Fibroblast of lung (primary cell): ENCODE data around the gene NUDT3. TPM values are rescaled to one million over a fixed set of nuclear protein-coding genes. Genes with fewer than 3 reads are reported as not detected.
A peak's percentile ranks its signal among the peaks of the same experiment; 100 is the strongest.
"Not testable (repeated sequence)": the region's sequence is repeated elsewhere in the genome, so short reads cannot be mapped to it uniquely, and the experiment has no call there.

Source experiments
- DNase-seq, 2 donors: peaks; one replicate each; pipeline versions ENCODE4 v3.0.0 to v3.0.0-alpha.2; 2010; ENCODE audit warnings: low read depth in 2 of 2
- H2AFZ ChIP-seq: 2 replicates; pipeline ENCODE4 v1.5.1; 2012; ENCODE audit warnings: low read length, control low read depth, inconsistent platforms
- H3K27ac ChIP-seq: 2 replicates; pipeline ENCODE4 v1.5.1; 2011; ENCODE audit warnings: low read length, control low read depth; ENCODE audit not compliant: insufficient read depth
- H3K27me3 ChIP-seq: 2 replicates; pipeline ENCODE4 v1.5.1; 2011; ENCODE audit warnings: mild to moderate bottlenecking, low read length; ENCODE audit not compliant: control insufficient read depth, insufficient read depth
- H3K36me3 ChIP-seq: 2 replicates; pipeline ENCODE4 v1.5.1; 2011; ENCODE audit warnings: low read length; ENCODE audit not compliant: control insufficient read depth, insufficient read depth
- H3K4me1 ChIP-seq: 2 replicates; pipeline ENCODE4 v1.5.1; 2011; ENCODE audit warnings: low read length; ENCODE audit not compliant: control insufficient read depth, insufficient read depth; ENCODE audit errors: extremely low read depth
- H3K4me2 ChIP-seq: 2 replicates; pipeline ENCODE4 v1.5.1; 2011; ENCODE audit warnings: low read length, control low read depth; ENCODE audit not compliant: insufficient read depth; ENCODE audit errors: extremely low read depth
- H3K4me3 ChIP-seq, 4 experiments: fragments of 200-600 bp in 1 of 4; sonication (generic) in 1 of 4; replicated peaks in 1 of 4; 2 replicates each; pipeline ENCODE4 v1.5.1; 2011 to 2016; ENCODE audit warnings: low read length in 4 of 4, low read depth in 3 of 4, mild to moderate bottlenecking in 3 of 4, control low read depth in 2 of 4, inconsistent platforms in 1 of 4, mixed read lengths in 1 of 4; ENCODE audit not compliant: insufficient read depth in 1 of 4; ENCODE audit errors: control extremely low read depth in 1 of 4
- H3K79me2 ChIP-seq: 2 replicates; pipeline ENCODE4 v1.5.1; 2012; ENCODE audit warnings: mild to moderate bottlenecking, low read length, inconsistent platforms; ENCODE audit not compliant: control insufficient read depth, insufficient read depth
- H3K9ac ChIP-seq: 2 replicates; pipeline ENCODE4 v1.5.1; 2011; ENCODE audit warnings: mild to moderate bottlenecking, low read length, control low read depth; ENCODE audit not compliant: insufficient read depth
- H3K9me3 ChIP-seq: 2 replicates; pipeline ENCODE4 v1.5.1; 2012; ENCODE audit warnings: low read depth, low read length; ENCODE audit not compliant: control insufficient read depth, insufficient read depth
- H4K20me1 ChIP-seq: 2 replicates; pipeline ENCODE4 v1.5.1; 2011; ENCODE audit warnings: low read length; ENCODE audit not compliant: control insufficient read depth, insufficient read depth; ENCODE audit errors: extremely low read depth
- CTCF ChIP-seq, 2 donors: IDR thresholded peaks in 1 of 2; conservative IDR thresholded peaks in 1 of 2; 1 replicate in 1 of 2; 2 replicates in 1 of 2; pipeline ENCODE4 v1.5.1; 2011 to 2012; ENCODE audit warnings: low read length in 2 of 2, control low read depth in 1 of 2, inconsistent platforms in 1 of 2, low read depth in 1 of 2, mild to moderate bottlenecking in 1 of 2
- EZH2 ChIP-seq: IDR thresholded peaks from 2 replicates; pipeline ENCODE4 v1.5.1; 2012; ENCODE audit warnings: low read length, control low read depth, mild to moderate bottlenecking; ENCODE audit errors: missing control alignments
- polyA plus RNA-seq, 2 donors: library from polyadenylated mRNA; depleted of rRNA in 1 of 2; stranded (reverse) in 1 of 2; unstranded in 1 of 2; fragments of >200 nt; gene quantifications; 2 replicates each; pipeline ENCODE4 v1.2.1, GENCODE V29; 2011 to 2012; ENCODE audit warnings: missing spikeins in 1 of 2
- total RNA-seq: library from RNA; depleted of rRNA; stranded (reverse); fragments of >200 nt; gene quantifications from 2 replicates; pipeline ENCODE4 v1.2.1, GENCODE V29; 2014

The NUDT3 gene
- total and polyA plus RNA-seq, 2 donors (not counting 1 experiment from before 2014, with no cell fraction given): 16.0 to 27.4 TPM

- Histone ChIP-seq H3K27ac (no peak overlapping the region), H3K27me3 (no peaks in the 10 kb centered on the region), H3K9ac (no peak overlapping the region), H3K4me1 (no peaks in the 10 kb centered on the region), H4K20me1 (no peaks in the 10 kb centered on the region), H3K36me3 (no peaks in the 10 kb centered on the region), H2AFZ (no peak overlapping the region), H3K4me3 (no peak overlapping the region), H3K79me2 (no peaks in the 10 kb centered on the region), H3K4me2 (no peak overlapping the region), H3K9me3 (no peaks in the 10 kb centered on the region)
- peak; percentile 11 to 27 for DNase-seq
- TF ChIP-seq CTCF (conservative IDR thresholded peaks at IDR 0.05 in 1 of 2, IDR thresholded peaks at IDR 0.05 in 1 of 2; ENCODE audit: low read depth in 1 of 2, low read length in 2 of 2) (no peak), EZH2 (no peak)
Observed at GRCh38 chr6:34273242-34273805, 119.1 kb downstream of the NUDT3 start.

GRCh38 chr6:34272013-34272926 is 120.2 kb downstream of the NUDT3 start:
- H3K9me3 ChIP-seq: no peaks in the 10 kb centered on the region
- no peaks in the 10 kb centered on the region for H3K4me1 ChIP-seq
- no peak overlapping the region for H2AFZ ChIP-seq
- DNase-seq: no peak
- no peaks in the 10 kb centered on the region for H3K79me2 ChIP-seq
- H3K27ac ChIP-seq: no peak overlapping the region
- no peak overlapping the region for H3K9ac ChIP-seq
- H3K4me2 ChIP-seq: no peak overlapping the region
- TF ChIP-seq CTCF (conservative IDR thresholded peaks at IDR 0.05 in 1 of 2, IDR thresholded peaks at IDR 0.05 in 1 of 2; ENCODE audit: low read depth in 1 of 2, low read length in 2 of 2) (peak in 1 of 2 donors; percentile 16), EZH2 (no peak)
- no peaks in the 10 kb centered on the region for H4K20me1 ChIP-seq
- no peaks in the 10 kb centered on the region for H3K27me3 ChIP-seq
- no peaks in the 10 kb centered on the region for H3K36me3 ChIP-seq
- H3K4me3 ChIP-seq: no peak overlapping the region

GRCh38 chr6:34269658-34270341 is 122.7 kb downstream of the NUDT3 start:
- H3K36me3 ChIP-seq, H4K20me1 ChIP-seq, H3K9me3 ChIP-seq, H2AFZ ChIP-seq, H3K4me2 ChIP-seq, DNase-seq, H3K27ac ChIP-seq, H3K4me1 ChIP-seq, H3K9ac ChIP-seq, H3K4me3 ChIP-seq, H3K27me3 ChIP-seq, H3K79me2 ChIP-seq: not testable (repeated sequence)

GRCh38 chr6:34269132-34269531 is 123.3 kb downstream of the NUDT3 start:
- not testable (repeated sequence) for H3K79me2 ChIP-seq, H3K4me2 ChIP-seq, DNase-seq, H2AFZ ChIP-seq, H3K4me3 ChIP-seq, H3K36me3 ChIP-seq, H3K4me1 ChIP-seq, H4K20me1 ChIP-seq, H3K9me3 ChIP-seq, H3K27ac ChIP-seq, H3K27me3 ChIP-seq, H3K9ac ChIP-seq
